HL-60 (cell line): ENCODE measurements around the gene B4GALNT1.

Source experiments
- DNase-seq, 2 experiments: peaks; one replicate each; pipeline ENCODE4 v3.0.0-alpha.2; 2010 to 2020; ENCODE audit warnings: low read depth in 1 of 2, low spot score in 1 of 2
- H3K27ac ChIP-seq: fragments of 250-450 bp; sonication (Bioruptor Pico); replicated peaks from 2 replicates; pipeline ENCODE4 v1.5.1; 2020; ENCODE audit warnings: mild to moderate bottlenecking, moderate library complexity
- H3K27me3 ChIP-seq: fragments of 250-450 bp; sonication (Bioruptor Pico); 2 replicates; pipeline ENCODE4 v1.5.1; 2021; ENCODE audit warnings: mild to moderate bottlenecking, moderate library complexity; ENCODE audit not compliant: insufficient read depth, poor library complexity, severe bottlenecking
- H3K4me3 ChIP-seq: replicated peaks from 2 replicates; pipeline ENCODE4 v1.5.1; 2011; ENCODE audit warnings: mild to moderate bottlenecking, control low read depth, low read length; ENCODE audit not compliant: insufficient read depth
- CTCF ChIP-seq: IDR thresholded peaks from one replicate; pipeline ENCODE4 v1.5.1; 2011; ENCODE audit warnings: low read length, control low read depth, inconsistent platforms; ENCODE audit not compliant: insufficient read depth
- GABPA ChIP-seq: IDR thresholded peaks from 2 replicates; pipeline ENCODE4 v1.6.1; 2012; ENCODE audit warnings: low read depth
- POLR2AphosphoS5 ChIP-seq: IDR thresholded peaks from 2 replicates; pipeline ENCODE4 v1.6.1; 2012; ENCODE audit warnings: low read depth
- SPI1 ChIP-seq: IDR thresholded peaks from 2 replicates; pipeline ENCODE4 v1.6.1; 2012; ENCODE audit warnings: low read depth, mild to moderate bottlenecking, borderline replicate concordance
- TF ChIP-seq, protein P1 (sequence below): IDR thresholded peaks from 2 replicates; pipeline ENCODE4 v1.6.1; 2012; ENCODE audit warnings: low read depth; ENCODE audit not compliant: insufficient replicate concordance

B4GALNT1 gene

GRCh38 chr12:57617942-57618341 lies 15.1 kb downstream of the B4GALNT1 start:
- Histone ChIP-seq H3K27ac (no peak overlapping the region), H3K4me3 (no peak overlapping the region), H3K27me3 (peaks cover 67% of the 10 kb centered on the region)
- no peak for DNase-seq
- TF ChIP-seq SPI1 (no peak), CTCF (no peak), GABPA (no peak), POLR2AphosphoS5 (no peak)
- TF ChIP-seq, protein P1, sequence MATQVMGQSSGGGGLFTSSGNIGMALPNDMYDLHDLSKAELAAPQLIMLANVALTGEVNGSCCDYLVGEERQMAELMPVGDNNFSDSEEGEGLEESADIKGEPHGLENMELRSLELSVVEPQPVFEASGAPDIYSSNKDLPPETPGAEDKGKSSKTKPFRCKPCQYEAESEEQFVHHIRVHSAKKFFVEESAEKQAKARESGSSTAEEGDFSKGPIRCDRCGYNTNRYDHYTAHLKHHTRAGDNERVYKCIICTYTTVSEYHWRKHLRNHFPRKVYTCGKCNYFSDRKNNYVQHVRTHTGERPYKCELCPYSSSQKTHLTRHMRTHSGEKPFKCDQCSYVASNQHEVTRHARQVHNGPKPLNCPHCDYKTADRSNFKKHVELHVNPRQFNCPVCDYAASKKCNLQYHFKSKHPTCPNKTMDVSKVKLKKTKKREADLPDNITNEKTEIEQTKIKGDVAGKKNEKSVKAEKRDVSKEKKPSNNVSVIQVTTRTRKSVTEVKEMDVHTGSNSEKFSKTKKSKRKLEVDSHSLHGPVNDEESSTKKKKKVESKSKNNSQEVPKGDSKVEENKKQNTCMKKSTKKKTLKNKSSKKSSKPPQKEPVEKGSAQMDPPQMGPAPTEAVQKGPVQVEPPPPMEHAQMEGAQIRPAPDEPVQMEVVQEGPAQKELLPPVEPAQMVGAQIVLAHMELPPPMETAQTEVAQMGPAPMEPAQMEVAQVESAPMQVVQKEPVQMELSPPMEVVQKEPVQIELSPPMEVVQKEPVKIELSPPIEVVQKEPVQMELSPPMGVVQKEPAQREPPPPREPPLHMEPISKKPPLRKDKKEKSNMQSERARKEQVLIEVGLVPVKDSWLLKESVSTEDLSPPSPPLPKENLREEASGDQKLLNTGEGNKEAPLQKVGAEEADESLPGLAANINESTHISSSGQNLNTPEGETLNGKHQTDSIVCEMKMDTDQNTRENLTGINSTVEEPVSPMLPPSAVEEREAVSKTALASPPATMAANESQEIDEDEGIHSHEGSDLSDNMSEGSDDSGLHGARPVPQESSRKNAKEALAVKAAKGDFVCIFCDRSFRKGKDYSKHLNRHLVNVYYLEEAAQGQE: no peak

DNA sequence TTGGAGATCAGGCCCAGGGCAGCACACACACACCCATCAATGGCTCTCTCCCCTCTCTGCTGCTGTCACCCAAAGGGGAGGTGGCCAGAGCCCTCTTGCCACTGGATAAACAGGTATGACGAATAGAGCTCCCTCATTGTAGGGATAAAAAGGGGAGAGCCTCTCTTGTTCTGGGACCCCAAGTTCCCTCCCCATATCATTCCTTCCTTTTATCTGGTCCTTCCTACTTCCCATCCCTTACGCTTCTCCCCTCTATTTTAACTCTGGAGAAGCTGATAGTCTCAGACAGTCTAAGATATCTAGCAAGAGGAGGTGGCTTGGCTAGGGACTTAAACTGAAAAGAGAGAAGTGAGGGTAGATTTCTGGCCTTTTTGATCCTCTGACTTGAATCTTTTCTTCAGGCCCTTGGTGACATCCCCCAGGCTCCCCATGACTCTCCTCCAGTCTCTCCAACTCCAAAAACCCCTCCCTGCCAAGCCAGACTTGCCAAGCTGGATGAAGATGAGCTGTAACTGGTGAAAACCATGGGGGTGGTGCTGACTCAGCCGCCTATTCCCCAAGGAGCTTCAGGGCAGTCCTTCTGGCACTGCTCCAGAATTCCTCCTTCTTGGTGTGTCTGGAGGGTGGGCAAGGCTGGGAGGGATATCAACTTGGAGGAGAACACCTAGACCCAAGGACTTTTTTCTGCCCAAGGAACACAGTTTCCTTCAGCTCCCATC lies 16.5 kb downstream of the B4GALNT1 start:
- no peak for TF ChIP-seq POLR2AphosphoS5
- no peak for TF ChIP-seq GABPA
- TF ChIP-seq CTCF: no peak
- TF ChIP-seq, protein P1: no peak
- DNase-seq: no peak
- Histone ChIP-seq H3K27me3 (peaks cover 72% of the 10 kb centered on the region), H3K27ac (no peak overlapping the region), H3K4me3 (no peak overlapping the region)

- H3K4me3 ChIP-seq: no peak overlapping the region
- H3K27me3 ChIP-seq: peaks cover 72% of the 10 kb centered on the region
- DNase-seq: no peak
- no peak overlapping the region for H3K27ac ChIP-seq
- no peak for TF ChIP-seq POLR2AphosphoS5
- no peak for TF ChIP-seq SPI1
- TF ChIP-seq, protein P1: no peak
- TF ChIP-seq CTCF: no peak
- no peak for TF ChIP-seq GABPA
Measured at GRCh38 chr12:57615637-57616036, 17.4 kb downstream of the B4GALNT1 start.
